ENCODE results near the gene NIPBL. TPM values are rescaled to one million over a fixed set of nuclear protein-coding genes. Genes with fewer than 3 reads are reported as not detected.

Gene NIPBL
- total RNA-seq, 1 donor from 2014 or later, result 36.7 TPM

DNA sequence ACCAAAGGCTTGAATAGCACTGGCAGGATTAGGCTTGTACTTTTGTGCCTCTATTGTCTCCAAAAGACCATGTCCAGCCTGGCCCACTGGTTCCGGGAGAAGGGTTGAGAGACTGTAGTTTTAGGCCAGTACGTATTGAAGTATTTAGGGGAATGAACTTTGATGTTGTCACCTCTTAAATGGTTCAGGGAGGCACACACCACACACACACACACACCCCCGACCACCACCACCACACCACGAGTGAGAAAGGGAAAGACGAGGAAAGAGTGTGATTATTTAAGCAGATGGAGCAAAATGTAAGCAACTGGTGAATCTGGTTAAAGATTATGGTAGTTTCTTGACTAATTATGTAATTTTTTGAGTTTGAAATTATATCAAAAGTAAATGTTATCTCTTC lies 61.6 kb downstream of the NIPBL start:
- ATAC-seq (no peak), DNase-seq (no peak)
- intact Hi-C loops (cut with micrococcal nuclease), result no loop called here

DNA sequence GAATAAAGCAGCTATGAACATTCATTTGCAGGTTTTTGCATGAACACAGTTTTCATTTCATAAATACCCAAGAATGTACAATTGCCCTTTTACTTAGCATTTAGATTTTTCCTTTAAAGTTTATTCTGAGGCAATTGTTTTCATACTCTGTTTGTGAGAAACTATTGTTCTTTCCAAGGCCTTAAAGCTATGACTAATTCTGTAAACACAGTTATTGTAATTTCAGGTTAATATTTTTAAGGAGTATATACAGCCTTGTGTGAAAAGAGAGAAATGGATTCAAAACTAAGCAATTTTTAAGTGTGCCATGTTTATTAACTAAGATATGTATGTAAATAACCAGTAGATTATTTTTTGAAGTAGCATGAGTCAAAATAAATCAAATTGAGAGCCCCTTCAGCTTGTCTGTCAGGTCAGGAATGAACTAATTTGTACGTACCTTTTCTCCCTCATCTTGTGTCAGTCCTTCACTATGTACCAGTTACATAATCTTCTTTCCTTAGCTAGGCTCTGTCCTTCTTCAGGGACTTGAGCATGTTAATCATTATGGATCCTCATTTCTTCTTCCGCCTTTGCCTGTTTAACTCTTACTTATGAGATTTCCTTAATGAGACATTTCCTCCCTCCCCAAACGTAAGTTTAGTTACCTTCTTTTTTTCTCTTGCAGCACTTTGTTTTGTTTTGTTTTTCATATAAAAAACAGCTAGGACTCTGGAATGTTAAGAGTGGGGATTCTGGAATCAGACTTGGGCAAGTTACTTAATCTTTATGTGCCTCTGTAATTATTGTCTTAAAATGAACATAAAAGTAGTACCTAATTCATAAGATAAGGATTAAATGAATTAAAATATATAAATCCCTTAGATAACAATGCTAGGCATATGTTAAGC lies 63.6 kb downstream of the NIPBL start:
- intact Hi-C loops (cut with micrococcal nuclease), result loop anchor here (10.0 kb wide), 1 partner anchor 55 kb away; no protein-coding TSS in a partner anchor
- no peak for ATAC-seq
- no peak for DNase-seq

DNA sequence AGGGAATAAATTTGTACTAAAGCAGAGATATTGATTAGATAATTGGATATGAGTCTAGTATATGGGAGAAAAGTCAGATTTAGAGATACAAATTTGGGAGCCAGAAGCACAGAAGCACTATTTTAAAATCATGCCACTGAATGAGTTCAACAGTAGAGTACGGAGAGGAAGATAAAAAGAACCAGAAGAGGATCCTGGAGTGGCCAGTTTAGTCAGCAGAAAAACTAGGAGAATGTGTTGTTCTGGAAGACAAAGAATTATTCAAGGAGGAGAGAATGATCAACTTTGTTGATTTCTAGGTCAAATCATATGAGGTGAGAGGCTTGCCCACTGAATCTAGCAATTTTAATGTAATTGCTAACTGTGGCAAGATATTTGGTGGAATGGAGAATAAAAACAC lies 67.0 kb downstream of the NIPBL start:
- intact Hi-C loops (cut with micrococcal nuclease), result loop anchor here (10.0 kb wide), 1 partner anchor 59 kb away; no protein-coding TSS in a partner anchor
- ATAC-seq (no peak), DNase-seq (no peak)

DNA sequence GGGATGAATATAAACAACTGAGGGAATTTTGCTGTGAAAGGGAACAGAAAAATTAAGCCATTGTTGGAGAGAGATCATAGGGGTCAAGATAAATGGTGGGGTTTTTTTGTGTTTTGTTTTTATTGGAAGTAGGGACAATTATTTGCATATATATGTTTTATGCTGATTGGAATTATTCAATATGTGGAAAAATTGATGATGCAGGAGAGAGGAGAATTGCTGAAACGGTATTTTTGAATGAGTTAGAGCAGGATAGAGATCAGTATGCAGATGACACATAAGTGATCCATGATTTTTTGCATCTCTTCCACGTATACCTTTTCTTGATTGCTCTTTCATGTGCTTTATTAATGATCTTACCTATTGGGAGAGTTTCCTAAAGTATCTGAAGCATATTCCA lies 67.5 kb downstream of the NIPBL start:
- DNase-seq, result no peak
- ATAC-seq, result no peak
- intact Hi-C loops (cut with micrococcal nuclease), result loop anchor here (10.0 kb wide), 1 partner anchor 59 kb away; no protein-coding TSS in a partner anchor

DNA sequence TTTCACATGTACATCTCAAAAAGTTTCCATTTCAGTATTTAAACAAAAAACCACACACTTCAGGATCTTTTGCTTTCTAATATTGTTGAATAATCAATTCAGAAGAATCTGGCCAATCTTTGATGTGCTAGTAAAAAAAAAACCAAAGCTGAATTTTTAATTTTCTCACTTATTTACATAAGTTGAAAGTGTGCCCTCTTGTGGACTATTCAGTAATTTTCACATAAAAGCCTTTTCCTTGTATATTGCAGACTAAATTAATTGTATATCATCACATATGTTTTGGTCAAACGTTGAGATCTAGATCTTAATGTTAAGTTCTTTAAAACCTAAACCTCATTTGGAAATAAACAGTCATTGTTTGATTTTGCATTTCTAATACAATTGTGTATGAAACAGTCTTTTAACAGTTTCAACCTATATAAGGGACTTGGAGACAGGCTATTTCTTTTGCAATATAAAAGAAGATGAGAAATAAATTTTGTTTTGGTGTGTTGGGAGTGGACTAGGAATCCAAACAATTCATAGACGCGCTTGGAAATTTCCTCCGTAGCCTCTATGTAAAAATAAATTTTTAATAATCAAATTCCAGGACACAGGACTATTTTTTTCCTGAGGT lies 68.1 kb downstream of the NIPBL start:
- DNase-seq (no peak), ATAC-seq (no peak)
- intact Hi-C loops (cut with micrococcal nuclease), result loop anchor here (10.0 kb wide), 1 partner anchor 60 kb away; no protein-coding TSS in a partner anchor

DNA sequence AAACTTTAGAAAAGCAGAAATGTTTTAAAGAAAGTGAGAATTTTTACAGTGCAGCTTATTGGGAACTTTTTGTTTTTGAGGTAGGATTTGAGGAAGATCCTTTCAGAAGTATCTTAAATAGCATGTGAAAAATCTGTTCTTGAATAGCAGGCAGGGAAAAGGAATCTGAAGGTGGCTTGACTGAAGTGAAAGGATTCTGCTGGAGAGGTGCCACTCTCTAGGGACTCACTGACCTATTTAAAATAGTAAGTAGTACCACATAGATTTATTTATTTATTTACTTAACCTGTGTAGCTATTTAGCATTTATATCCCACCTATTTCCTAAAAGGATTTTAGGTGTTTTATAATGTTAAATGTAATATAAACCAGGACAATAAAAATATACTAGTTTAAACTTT lies 69.1 kb downstream of the NIPBL start:
- ATAC-seq (no peak), DNase-seq (no peak)
- intact Hi-C loops (cut with micrococcal nuclease), result loop anchor here (10.0 kb wide), 1 partner anchor 61 kb away; no protein-coding TSS in a partner anchor

DNA sequence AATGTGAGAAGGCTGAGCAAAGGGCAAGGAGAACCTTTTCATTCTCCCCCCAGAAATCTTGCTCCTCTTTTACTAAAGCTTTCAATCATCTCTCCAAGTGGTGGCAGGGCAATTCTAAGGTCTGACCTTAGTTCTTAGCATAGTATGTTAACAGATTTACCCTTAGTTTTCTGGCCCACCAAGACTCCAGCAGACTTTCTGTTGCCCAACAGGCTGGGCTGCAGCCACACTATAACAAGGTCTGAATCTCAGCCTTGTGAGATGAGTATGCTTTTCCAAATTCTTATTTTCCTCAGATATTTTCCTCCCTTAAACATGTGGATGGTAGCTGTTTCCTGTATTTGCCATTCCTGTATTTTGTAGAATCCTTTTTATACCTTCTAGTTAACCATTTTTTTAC lies 69.5 kb downstream of the NIPBL start:
- ATAC-seq (no peak), DNase-seq (no peak)
- intact Hi-C loops (cut with micrococcal nuclease), result loop anchor here (10.0 kb wide), 1 partner anchor 61 kb away; no protein-coding TSS in a partner anchor

DNA sequence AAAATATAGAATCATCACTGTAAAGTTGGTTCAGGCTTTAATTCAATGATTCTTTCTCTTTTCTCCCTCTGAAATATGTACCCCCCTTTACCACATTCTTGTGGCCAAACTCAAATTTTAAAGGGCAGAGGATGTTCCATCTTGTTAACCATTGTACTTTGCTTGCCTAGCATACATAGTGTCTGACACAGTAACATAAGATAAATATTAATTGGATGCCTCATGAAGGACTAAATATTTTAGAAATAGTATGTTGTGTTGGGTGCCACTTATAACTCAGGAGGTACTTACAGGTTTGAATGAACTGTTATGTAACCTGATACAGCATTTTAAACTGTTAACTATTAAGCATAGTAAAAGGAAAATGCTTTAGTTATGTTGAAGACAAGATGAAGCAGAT lies 71.5 kb downstream of the NIPBL start:
- ATAC-seq (no peak), DNase-seq (no peak)
- intact Hi-C loops (cut with micrococcal nuclease), result loop anchor here (10.0 kb wide), 1 partner anchor 63 kb away; no protein-coding TSS in a partner anchor

DNA sequence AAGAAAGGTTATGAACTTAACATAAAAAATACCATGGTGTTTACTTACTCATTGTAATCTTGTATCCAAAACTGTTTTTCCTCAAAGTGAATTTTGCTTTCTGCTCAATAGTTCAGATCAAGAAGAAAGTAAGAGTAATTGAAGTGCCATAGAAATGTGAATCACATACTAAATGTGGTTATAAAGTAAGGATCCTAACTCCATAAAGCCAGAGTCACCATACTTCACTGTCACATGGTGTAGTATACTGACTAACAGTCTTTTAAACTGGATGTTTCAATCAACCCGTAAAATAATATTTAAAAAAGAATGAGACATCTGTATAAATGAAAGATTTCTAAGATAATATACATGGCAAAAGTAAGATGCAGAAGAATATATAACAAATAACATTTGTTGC lies 72.1 kb downstream of the NIPBL start:
- no peak for DNase-seq
- ATAC-seq, result no peak
- intact Hi-C loops (cut with micrococcal nuclease), result loop anchor here (10.0 kb wide), 1 partner anchor 64 kb away; no protein-coding TSS in a partner anchor

DNA sequence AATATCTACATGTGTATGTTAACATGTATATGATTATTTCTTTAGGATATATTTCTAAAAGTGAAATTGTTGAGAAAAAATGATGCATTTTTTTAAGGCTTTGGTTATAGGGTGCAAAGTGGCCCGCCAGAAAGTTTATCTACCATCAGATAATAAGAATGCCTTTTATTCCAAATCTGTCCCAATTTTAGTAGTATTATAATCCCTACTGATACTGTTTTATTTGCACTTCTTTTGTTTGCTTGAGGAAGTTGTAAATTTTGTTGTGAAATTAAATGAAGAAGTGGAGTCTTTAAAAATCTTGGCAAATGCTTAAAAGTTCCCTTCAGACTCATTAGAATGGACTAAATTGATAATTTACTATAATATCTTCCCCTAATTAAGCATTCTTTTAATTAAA lies 73.0 kb downstream of the NIPBL start:
- intact Hi-C loops (cut with micrococcal nuclease), result loop anchor here (10.0 kb wide), 1 partner anchor 65 kb away; no protein-coding TSS in a partner anchor
- DNase-seq (no peak), ATAC-seq (no peak)

DNA sequence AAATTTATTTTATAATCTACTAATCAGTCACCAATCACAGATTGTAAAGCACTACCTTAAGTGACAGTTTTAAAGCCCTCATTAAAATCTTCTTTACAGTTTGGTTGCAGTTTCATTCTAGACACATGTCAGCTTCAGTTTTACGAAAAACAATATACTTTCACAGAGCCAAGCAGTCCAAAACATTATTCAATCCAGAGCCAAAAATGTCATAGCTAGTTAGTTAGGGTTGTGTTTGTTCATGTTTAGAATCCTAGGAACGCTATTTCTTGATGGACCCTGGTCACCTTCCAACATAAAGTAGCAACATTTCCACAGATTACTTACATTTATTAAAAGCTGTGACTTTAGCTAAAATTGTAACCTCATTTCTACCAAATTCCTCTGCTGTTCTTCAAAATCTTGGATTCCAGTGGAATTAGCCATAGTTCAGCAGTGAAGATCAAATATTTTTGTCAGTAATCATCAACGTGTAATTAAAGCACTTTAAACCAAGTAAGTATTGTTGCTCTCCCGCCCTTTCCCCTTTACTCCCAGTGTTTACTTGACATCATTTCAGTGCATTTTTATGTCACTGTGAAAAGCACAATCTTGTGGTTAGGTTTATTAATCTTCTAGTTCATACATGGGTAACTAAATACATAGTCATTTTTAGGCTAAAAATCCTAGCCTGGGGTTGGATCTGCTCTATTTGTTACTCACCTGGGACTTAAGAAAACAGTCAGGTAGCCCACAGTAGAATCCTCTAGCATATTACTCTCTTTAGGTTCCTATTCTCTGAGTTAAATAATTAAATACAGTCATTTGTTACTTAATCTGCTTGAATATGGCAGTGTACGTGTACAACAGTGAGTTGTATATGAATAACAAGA lies 74.3 kb downstream of the NIPBL start:
- ATAC-seq (no peak), DNase-seq (no peak)
- intact Hi-C loops (cut with micrococcal nuclease), result no loop called here

DNA sequence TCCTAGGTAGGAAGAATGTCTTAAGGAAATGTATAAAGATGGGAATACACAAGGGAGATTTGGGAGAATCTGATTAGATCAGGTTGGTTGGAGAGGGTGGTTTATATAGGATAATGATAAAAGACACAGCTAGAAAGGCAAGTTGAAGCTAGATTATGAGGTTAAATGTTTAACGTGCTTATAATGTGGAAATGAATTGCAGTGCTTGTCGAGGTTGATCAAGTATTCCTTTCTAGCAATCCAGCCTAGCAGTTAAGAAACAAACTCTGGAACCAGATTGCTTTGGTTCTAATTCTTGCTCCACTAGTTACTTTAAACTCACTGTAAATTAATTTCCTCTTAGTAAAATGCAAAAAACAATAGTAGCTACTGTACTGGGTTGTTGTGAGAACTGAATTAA lies 76.5 kb downstream of the NIPBL start:
- ATAC-seq (no peak), DNase-seq (no peak)
- intact Hi-C loops (cut with micrococcal nuclease), result no loop called here

DNA sequence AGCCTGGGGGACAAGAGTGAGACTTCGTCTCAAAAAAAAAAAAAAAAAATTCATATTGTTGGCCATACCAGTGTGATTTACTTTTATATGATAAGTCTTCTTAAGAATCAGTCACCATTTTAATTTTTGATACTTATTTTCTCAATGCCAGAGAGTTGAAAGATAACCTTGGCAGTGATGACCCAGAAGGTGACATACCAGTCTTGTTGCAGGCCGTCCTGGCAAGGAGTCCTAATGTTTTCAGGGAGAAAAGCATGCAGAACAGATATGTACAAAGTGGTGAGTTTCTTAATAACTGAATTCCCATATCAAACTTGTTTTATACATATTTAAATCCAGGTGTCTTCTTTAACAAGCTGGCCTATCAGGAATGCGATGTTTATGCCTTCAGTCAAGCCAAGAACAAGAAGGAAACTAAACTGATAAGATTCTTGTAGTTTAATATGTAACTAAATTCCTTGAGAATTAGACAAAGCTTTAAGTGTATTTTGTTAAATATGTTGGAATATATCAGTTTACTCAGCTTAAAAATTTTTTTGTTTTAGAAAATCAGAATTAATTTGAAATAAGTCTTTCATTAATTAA lies 81.5 kb downstream of the NIPBL start:
- intact Hi-C loops (cut with micrococcal nuclease), result no loop called here
- ATAC-seq, result no peak
- no peak for DNase-seq

DNA sequence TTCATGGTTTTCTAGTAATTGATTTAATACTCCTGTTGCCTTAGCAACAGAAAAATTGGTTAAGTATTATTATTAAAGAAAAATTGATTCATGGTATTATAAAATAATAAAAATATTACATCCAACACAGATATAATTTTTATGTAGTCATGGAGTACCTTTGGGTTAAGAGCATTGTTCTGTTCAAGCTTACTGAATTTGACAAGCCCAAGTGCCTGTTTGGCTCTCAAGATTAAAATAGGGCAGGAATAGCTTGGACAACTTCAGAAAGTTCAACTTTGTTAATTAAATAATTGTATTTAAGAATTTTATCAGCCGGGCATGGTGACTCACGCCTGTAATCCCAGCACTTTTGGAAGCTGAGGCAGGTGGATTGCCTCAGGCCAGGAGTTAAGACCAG lies 82.0 kb downstream of the NIPBL start:
- intact Hi-C loops (cut with micrococcal nuclease), result no loop called here
- peak; percentile 41 for ATAC-seq
- DNase-seq, result no peak

DNA sequence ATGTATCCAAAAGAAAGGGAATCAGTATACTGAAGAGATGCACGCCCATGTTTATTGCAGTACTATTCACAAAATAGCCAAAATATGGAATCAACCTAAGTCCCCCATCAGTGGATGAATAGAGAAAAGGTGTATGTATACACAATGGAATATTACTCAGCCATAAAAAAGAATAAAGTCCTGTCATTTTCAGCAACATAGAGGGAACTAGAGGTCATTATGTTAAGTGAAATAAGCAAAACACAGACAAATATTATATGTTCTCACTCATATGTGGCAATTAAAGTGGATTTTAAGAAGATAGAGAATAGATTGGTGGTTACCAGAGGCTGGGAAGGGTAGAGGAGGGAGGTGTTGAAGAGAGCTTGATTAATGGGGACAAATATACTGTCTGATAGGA lies 88.6 kb downstream of the NIPBL start:
- ATAC-seq (no peak), DNase-seq (no peak)
- intact Hi-C loops (cut with micrococcal nuclease), result no loop called here

DNA sequence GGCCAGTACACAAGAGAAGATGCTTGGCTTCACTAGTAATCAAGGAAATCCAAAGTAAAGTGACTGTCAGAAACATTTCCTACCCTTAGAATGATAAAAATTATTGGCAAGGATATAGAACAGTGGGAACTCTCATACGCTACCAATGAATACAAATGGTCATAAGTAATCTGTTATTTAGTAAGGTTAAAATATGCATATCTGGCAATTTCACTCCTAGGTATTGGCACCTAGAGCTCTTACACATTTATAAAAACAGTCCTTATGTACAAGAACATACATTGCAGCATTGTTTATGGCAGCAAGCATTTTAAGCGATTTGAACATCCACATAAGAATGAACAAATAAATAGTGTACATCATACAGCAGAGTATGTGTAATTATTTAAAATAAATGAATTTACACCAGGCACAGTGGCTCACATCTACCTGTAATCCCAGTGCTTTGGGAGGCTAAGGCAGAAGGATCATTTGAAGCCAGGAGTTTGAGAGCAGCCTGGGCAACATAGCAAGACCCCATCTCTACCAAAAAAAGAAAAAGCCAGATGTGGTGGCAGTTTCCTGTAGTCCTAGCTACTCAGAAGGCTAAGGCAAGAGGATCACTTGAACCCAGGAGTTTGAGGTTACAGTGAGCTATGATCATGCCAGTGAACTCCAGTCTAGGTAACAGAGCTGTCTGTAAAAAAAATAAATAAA lies 93.3 kb downstream of the NIPBL start:
- intact Hi-C loops (cut with micrococcal nuclease), result no loop called here
- ATAC-seq (no peak), DNase-seq (no peak)

DNA sequence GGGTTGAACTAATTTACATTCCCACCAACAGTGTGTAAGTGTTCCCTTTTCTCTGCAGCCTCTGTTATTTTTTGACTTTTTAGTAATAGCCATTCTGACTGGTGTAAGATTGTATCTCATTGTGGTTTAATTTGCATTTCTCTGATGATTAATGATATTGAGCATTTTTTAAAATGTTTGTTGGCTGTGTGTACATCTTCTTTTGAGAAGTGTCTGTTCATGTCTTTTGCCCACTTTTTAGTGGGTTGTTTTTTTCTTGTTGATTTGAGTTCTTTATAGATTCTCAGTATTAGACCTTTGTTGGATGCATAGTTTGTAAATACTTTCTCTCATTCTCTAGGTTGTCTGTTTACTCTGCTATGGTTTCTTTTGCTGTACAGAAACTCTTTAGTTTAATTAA lies 101.6 kb downstream of the NIPBL start:
- intact Hi-C loops (cut with micrococcal nuclease), result no loop called here
- ATAC-seq (no peak), DNase-seq (no peak)

DNA sequence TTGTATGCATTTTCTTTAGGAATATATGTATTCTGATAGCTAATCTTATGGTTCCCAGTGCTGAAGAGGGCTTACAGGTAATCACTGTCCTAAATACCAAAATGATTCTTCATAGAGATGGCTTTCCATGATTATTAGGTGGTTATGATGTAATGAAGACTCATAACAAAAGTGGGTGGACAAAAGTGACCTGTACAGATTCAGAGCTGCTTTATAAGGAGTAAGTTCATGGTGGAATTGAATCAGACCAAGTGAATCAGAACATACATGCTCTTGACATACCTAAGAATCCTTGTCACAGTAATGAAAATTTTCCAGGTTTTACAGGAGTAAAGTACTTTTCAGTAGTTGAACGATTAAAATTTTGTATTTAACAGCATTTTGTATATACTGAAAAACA lies 105.6 kb downstream of the NIPBL start:
- no peak for DNase-seq
- intact Hi-C loops (cut with micrococcal nuclease), result no loop called here
- ATAC-seq, result no peak
